Mucosa of rectum (tissue), 2 donors: ENCODE results near the gene RPL35.

Source experiments
- H3K27ac ChIP-seq, 2 donors: one replicate each; pipeline ENCODE4 v1.7.0; 2013; ENCODE audit warnings: inconsistent platforms in 2 of 2, low read depth in 2 of 2, low read length in 2 of 2
- H3K27me3 ChIP-seq, 2 donors: one replicate each; pipeline ENCODE4 v1.7.0; 2013; ENCODE audit warnings: low read length in 2 of 2; ENCODE audit not compliant: control insufficient read depth in 2 of 2, insufficient read depth in 2 of 2
- H3K36me3 ChIP-seq, 2 donors: one replicate each; pipeline ENCODE4 v1.7.0; 2013; ENCODE audit warnings: low read length in 2 of 2; ENCODE audit not compliant: control insufficient read depth in 2 of 2, insufficient read depth in 2 of 2
- H3K4me1 ChIP-seq, 2 donors: one replicate each; pipeline ENCODE4 v1.7.0; 2013; ENCODE audit warnings: low read length in 2 of 2, mild to moderate bottlenecking in 1 of 2; ENCODE audit not compliant: control insufficient read depth in 2 of 2, insufficient read depth in 2 of 2
- H3K4me3 ChIP-seq, 2 donors: one replicate each; pipeline ENCODE4 v1.7.0; 2013; ENCODE audit warnings: low read length in 2 of 2
- H3K9ac ChIP-seq, 2 donors: one replicate each; pipeline ENCODE4 v1.7.0; 2013; ENCODE audit warnings: low read length in 2 of 2, low read depth in 1 of 2, mild to moderate bottlenecking in 1 of 2
- H3K9me3 ChIP-seq, 2 donors: one replicate each; pipeline ENCODE4 v1.7.0; 2013; ENCODE audit warnings: low read length in 2 of 2; ENCODE audit not compliant: control insufficient read depth in 2 of 2
- donor health status: healthy.
- donor health status: Normal muscosa, but diverticular disease.

The RPL35 gene

DNA sequence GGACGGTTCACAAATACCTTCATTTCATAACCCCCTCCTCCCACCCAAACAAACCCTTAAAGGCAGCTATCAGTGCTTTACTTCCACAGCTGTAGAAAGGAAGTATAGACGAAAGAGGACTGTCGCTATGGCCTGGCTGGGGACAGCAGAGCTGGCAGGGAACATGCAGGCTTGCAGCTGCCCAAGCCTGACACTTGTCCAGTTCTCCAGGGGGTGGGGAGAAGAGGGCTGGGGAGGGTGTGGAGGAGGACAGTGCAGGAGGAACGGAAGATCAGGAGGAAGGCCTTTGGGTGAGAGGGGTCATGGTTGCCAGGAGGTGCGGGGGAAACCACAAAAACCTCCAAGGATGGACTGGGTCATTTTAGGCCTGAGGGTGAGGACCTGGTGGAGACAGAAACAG lies 26.1 kb upstream of the RPL35 start:
- Histone ChIP-seq H3K9ac (no peak overlapping the region), H3K36me3 (peaks cover 61 to 62% of the 10 kb centered on the region in 2 donors), H3K9me3 (no peaks in the 10 kb centered on the region), H3K4me1 (no peaks in the 10 kb centered on the region), H3K4me3 (no peak overlapping the region), H3K27me3 (no peaks in the 10 kb centered on the region), H3K27ac (no peak overlapping the region)

DNA sequence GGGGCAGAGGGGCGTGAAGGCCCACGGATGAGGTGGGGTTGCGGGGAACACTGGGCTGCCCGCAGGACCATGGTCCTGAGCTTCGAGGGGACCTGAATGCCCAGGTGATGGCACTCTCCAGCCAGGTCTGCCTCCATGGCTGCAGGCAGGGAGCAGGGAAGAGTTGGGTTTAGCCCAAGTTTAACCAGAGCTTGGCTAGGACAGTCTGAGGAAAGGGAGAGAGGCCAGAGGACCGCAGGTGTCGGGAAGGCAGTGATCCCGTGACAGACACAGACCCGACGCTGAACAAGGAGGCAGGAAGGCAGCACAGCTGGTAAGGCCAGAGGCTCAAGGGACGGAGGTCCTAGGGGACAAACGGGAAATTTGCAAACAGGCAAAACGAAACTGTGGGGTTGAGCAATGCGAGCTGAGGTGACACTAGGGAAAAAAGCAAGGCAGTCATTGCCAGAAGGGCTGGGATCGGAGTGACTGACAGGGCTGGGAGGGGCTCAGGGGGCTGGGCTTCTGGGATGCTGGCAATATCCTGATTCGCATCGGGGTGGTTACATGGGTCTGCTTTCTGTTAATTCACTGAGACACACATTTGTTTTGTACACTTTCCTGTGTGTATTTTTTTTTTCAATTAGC lies 25.2 kb upstream of the RPL35 start:
- Histone ChIP-seq H3K36me3 (peaks cover 67 to 68% of the 10 kb centered on the region in 2 donors), H3K9me3 (no peaks in the 10 kb centered on the region), H3K27ac (no peak overlapping the region), H3K4me3 (no peak overlapping the region), H3K4me1 (no peaks in the 10 kb centered on the region), H3K27me3 (no peaks in the 10 kb centered on the region), H3K9ac (no peak overlapping the region)

DNA sequence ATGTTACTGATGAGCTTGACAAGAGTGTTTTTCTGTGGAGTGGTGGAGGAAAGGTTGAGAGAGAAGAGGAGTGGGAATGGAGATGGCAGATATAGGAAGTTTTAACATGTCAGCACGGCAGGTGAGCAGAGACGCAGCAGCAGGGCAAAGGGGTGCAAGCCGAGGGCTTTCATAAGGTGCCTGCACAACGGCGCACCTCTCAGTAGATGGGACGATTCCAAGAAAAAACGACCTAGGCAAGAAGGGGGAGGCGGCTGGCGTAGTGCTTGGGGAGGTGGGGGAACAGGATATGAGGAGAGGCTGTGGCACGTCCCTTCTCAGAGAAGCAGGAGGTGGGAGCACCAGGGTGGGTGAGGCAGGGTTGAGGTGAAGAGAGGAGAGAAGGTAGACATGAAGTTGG lies 24.7 kb upstream of the RPL35 start:
- no peak overlapping the region for H3K9ac ChIP-seq
- H3K4me1 ChIP-seq = no peaks in the 10 kb centered on the region
- H3K27ac ChIP-seq = no peak overlapping the region
- H3K4me3 ChIP-seq = no peak overlapping the region
- H3K9me3 ChIP-seq = no peaks in the 10 kb centered on the region
- H3K27me3 ChIP-seq = no peaks in the 10 kb centered on the region
- peaks cover 71 to 72% of the 10 kb centered on the region in 2 donors for H3K36me3 ChIP-seq

DNA sequence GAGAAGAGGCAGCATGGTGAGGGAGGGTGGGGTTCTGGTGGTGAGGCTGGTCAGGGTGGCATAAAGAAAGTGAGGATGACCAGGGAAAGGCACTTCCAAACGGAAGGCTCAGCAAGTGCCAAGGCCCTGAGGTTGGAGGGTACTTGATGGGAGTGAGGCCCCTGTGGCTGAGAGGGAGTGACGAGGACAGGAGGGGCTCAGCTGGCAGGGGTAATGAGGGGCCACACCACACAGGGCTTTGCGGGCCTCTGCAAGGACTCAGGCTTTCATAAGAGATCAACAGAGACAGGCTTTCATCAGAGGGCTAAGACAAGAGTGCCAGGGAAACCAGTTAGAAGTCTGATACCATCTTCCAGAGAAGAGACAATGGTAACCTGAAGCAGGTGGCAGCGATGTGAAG lies 23.8 kb upstream of the RPL35 start:
- Histone ChIP-seq H3K9me3 (no peaks in the 10 kb centered on the region), H3K4me1 (no peaks in the 10 kb centered on the region), H3K27me3 (no peaks in the 10 kb centered on the region), H3K4me3 (no peak overlapping the region), H3K9ac (no peak overlapping the region), H3K27ac (no peak overlapping the region), H3K36me3 (peaks cover 70 to 71% of the 10 kb centered on the region in 2 donors)

DNA sequence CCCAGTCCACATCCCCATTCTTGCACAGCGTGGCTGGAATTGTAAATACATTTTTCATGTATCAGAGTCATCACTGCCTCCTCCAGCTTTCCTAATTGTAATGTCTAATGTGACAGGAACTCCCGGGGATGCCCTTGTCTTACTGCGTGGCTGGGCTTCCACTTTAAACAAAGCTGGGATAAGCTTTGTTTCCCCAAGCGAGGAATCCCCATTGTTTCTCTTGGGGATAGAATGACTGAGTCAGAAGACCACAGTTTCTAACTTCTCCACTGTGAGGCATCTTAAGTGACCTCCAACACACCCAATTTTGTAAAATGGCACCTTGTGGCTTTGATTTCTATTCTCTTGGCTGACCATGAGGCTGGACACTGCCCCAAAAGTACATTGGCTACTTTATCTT lies 22.6 kb upstream of the RPL35 start:
- Histone ChIP-seq H3K27me3 (no peaks in the 10 kb centered on the region), H3K27ac (no peak overlapping the region), H3K4me1 (no peaks in the 10 kb centered on the region), H3K9me3 (no peaks in the 10 kb centered on the region), H3K9ac (no peak overlapping the region), H3K4me3 (no peak overlapping the region), H3K36me3 (peaks cover 61 to 67% of the 10 kb centered on the region in 2 donors)

DNA sequence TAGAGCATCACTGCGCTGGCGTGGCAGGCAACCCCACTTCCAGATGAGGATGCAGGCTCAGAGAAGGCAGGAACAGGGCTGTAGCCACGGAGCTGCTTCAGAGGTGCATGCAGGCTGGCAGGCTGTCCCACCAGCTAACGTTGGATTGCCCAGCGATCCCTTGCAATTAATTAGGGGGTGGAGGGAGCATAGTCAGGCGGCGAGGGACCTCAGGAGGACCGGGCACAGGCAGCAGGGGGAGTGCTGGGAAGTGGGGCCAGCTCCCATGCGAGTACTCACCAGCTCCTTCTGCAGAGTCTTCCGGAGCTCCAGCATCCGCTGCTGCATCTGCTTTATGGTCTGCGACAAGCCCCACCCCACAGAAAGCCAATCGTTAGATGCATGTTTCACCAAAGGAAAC lies 20.5 kb upstream of the RPL35 start:
- no peak overlapping the region for H3K9ac ChIP-seq
- H3K36me3 ChIP-seq = peaks cover 54 to 71% of the 10 kb centered on the region in 2 donors
- H3K9me3 ChIP-seq = no peaks in the 10 kb centered on the region
- no peak overlapping the region for H3K27ac ChIP-seq
- no peak overlapping the region for H3K4me3 ChIP-seq
- no peaks in the 10 kb centered on the region for H3K27me3 ChIP-seq
- no peaks in the 10 kb centered on the region for H3K4me1 ChIP-seq

DNA sequence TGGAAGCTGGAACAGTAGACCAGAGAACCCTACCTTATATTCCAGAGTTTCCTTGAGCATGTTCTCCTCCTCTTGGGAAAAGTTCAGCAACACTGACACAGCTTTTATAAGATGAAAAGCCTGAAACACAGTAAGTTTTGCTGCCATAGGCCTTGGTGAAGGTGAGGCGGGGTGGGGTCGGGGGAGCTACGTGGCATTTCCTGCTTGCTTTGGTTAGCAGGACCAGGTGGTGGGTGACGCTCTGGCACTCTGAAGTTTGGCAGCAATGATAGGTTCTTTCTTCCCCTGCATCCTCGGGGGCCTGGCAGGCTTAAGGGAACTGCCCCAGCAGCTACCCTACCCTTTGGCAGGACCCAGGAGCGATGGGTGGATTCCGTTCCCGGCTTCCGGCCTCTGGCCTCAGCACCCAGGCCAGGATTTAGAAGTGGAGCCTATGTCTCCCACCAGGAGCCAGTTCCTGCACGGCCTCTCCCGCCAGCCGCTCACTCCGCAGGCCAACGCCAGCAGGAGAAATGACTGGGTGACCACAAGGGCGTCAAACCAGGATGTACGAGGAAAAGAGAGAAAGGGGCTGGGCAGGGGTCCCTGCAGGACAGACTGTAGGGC lies 19.5 kb upstream of the RPL35 start:
- Histone ChIP-seq H3K27me3 (no peaks in the 10 kb centered on the region), H3K36me3 (peaks cover 53 to 71% of the 10 kb centered on the region in 2 donors), H3K4me1 (no peaks in the 10 kb centered on the region), H3K9me3 (no peaks in the 10 kb centered on the region), H3K9ac (no peak overlapping the region), H3K27ac (no peak overlapping the region), H3K4me3 (no peak overlapping the region)

DNA sequence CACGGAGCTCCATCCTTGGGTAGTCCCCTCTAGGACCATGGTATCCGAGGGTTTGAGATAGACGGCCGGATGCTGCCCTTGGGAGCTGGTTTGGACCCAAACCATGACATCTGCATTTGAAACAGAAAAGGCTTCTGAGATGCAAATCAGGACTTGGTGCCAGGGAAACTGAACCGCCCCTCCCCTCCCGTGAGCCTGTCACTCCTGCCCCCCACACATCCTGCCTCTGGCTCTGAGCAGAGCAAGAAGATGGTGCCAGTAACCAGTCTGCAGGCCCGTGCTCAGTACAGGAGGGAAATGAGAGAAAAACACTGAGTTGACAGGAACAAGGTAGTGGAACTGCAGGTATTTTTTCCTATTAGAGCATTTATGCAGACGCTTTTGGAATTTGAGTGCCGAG lies 18.7 kb upstream of the RPL35 start:
- H3K4me3 ChIP-seq = no peak overlapping the region
- no peaks in the 10 kb centered on the region for H3K4me1 ChIP-seq
- no peak overlapping the region for H3K27ac ChIP-seq
- H3K9ac ChIP-seq = no peak overlapping the region
- H3K27me3 ChIP-seq = no peaks in the 10 kb centered on the region
- peaks cover 51 to 69% of the 10 kb centered on the region in 2 donors for H3K36me3 ChIP-seq
- H3K9me3 ChIP-seq = no peaks in the 10 kb centered on the region

DNA sequence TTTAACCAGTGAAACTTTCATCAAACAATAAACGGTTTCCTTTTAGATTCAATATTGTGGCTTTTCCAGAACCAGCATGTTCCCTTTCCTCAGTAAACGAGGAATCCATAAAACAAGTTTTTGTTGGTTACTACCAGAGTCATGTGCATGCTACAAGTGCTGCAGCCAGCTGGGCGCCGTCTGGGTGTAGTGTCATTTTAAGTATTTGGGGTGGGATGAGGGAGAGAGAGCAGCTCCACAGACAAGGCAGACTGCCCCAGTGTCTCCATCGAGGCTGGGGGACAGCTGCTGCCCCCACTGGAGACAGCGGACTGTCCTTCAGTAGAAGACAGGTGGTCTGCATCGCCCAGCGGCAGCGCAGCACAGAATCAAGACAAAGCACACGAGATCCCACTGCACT lies 17.5 kb upstream of the RPL35 start:
- Histone ChIP-seq H3K27ac (no peak overlapping the region), H3K4me3 (no peak overlapping the region), H3K9me3 (no peaks in the 10 kb centered on the region), H3K9ac (no peak overlapping the region), H3K27me3 (no peaks in the 10 kb centered on the region), H3K36me3 (peaks cover 56 to 76% of the 10 kb centered on the region in 2 donors), H3K4me1 (no peaks in the 10 kb centered on the region)

DNA sequence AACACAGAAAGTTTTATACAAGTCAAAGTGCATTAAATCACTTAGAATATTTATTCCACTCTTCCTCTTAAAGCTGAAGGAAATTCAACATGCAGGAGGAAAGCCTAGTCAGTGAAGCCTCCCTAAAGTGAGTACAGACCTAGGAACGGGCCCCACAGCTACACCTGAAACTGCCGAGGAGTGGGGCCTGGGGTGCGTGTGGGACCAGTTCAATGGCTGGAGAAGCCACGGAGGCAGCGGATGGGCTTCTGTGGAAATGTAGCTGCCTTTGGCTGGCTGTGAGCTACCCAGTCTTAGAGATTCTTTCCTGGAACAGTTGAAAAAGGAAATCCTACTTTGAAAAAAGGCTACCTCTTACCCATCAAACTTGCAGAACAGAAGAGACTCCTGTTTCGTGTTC lies 16.8 kb upstream of the RPL35 start:
- Histone ChIP-seq H3K4me3 (no peak overlapping the region), H3K4me1 (no peaks in the 10 kb centered on the region), H3K27ac (no peak overlapping the region), H3K27me3 (no peaks in the 10 kb centered on the region), H3K9me3 (no peaks in the 10 kb centered on the region), H3K36me3 (peaks cover 60 to 81% of the 10 kb centered on the region in 2 donors), H3K9ac (no peak overlapping the region)
